ENCODE measurements around the gene ATG16L1. TPM values are rescaled to one million over a fixed set of nuclear protein-coding genes. Genes with fewer than 3 reads are reported as not detected.
A peak's percentile ranks its signal among the peaks of the same experiment; 100 is the strongest.

ATG16L1 gene
- polyA plus RNA-seq, 1 donor (not counting 4 experiments of a cell fraction or from before 2014, with no cell fraction given): 38.5 TPM

GRCh38 chr2:233323851-233324250 lies 72.4 kb downstream of the ATG16L1 start:
- no peak for FAIRE-seq

GRCh38 chr2:233325256-233325655 lies 73.8 kb downstream of the ATG16L1 start:
- Histone ChIP-seq H3K9me3 (ENCODE audit: control insufficient read depth, low read depth, low read length) (no peaks in the 10 kb centered on the region), H3K27me3 (ENCODE audit: control insufficient read depth, extremely low read depth, insufficient read depth, low read length) (peaks cover 8% of the 10 kb centered on the region), H3K9me1 (ENCODE audit: control insufficient read depth, extremely low read depth, insufficient read depth, low read length) (no peaks in the 10 kb centered on the region), H3K4me2 (ENCODE audit: control insufficient read depth, extremely low read depth, insufficient read depth, low read depth, low read length) (no peak overlapping the region), H2AFZ (ENCODE audit: control insufficient read depth, low read length) (no peak overlapping the region), H4K20me1 (ENCODE audit: control insufficient read depth, extremely low read depth, insufficient read depth, low read length) (no peaks in the 10 kb centered on the region), H3K4me1 (ENCODE audit: control insufficient read depth, extremely low read depth, insufficient read depth, low read length) (no peaks in the 10 kb centered on the region), H3K27ac (ENCODE audit: control insufficient read depth, insufficient read depth, low read length) (no peak overlapping the region), H3K9ac (ENCODE audit: control insufficient read depth, extremely low read depth, insufficient read depth, low read length) (no peak overlapping the region), H3K36me3 (ENCODE audit: control insufficient read depth in 2 of 2, extremely low read depth in 1 of 2, insufficient read depth in 2 of 2, low read length in 2 of 2) (no peaks in the 10 kb centered on the region), H3K4me3 (ENCODE audit: control insufficient read depth in 2 of 3, extremely low read depth in 1 of 3, insufficient read depth in 2 of 3, low read depth in 1 of 3, low read length in 3 of 3) (no peak overlapping the region), H3K79me2 (ENCODE audit: control insufficient read depth, insufficient read depth, low read length) (no peaks in the 10 kb centered on the region)
- DNase-seq (ENCODE audit: low read depth, low spot score): no peak
- TF ChIP-seq EZH2 (IDR thresholded peaks at IDR 0.05; ENCODE audit: low read length): no peak
- TF ChIP-seq CTCF (optimal IDR thresholded peaks at IDR 0.05 in 1 of 3, IDR thresholded peaks at IDR 0.05 in 1 of 3, conservative IDR thresholded peaks at IDR 0.05 in 1 of 3; ENCODE audit: extremely low read depth in 1 of 3, insufficient read depth in 2 of 3, low read length in 3 of 3): no peak
- dilution Hi-C loops (cut with MboI; ENCODE audit: extremely low pct_ligation_motif_present, low sequenced_read_pairs): no loop called here
- no peak for FAIRE-seq

More at GRCh38 chr2:233323851-233324250, 72.4 kb downstream of the ATG16L1 start:
- Histone ChIP-seq H3K9ac (ENCODE audit: control insufficient read depth, extremely low read depth, insufficient read depth, low read length) (no peak overlapping the region), H3K4me3 (ENCODE audit: control insufficient read depth in 2 of 3, extremely low read depth in 1 of 3, insufficient read depth in 2 of 3, low read depth in 1 of 3, low read length in 3 of 3) (no peak overlapping the region), H3K9me3 (ENCODE audit: control insufficient read depth, low read depth, low read length) (no peaks in the 10 kb centered on the region), H3K79me2 (ENCODE audit: control insufficient read depth, insufficient read depth, low read length) (no peaks in the 10 kb centered on the region), H3K4me2 (ENCODE audit: control insufficient read depth, extremely low read depth, insufficient read depth, low read depth, low read length) (no peak overlapping the region), H3K36me3 (ENCODE audit: control insufficient read depth in 2 of 2, extremely low read depth in 1 of 2, insufficient read depth in 2 of 2, low read length in 2 of 2) (no peaks in the 10 kb centered on the region), H3K27me3 (ENCODE audit: control insufficient read depth, extremely low read depth, insufficient read depth, low read length) (peaks cover 19% of the 10 kb centered on the region), H3K27ac (ENCODE audit: control insufficient read depth, insufficient read depth, low read length) (no peak overlapping the region), H3K9me1 (ENCODE audit: control insufficient read depth, extremely low read depth, insufficient read depth, low read length) (no peaks in the 10 kb centered on the region), H3K4me1 (ENCODE audit: control insufficient read depth, extremely low read depth, insufficient read depth, low read length) (no peaks in the 10 kb centered on the region), H2AFZ (ENCODE audit: control insufficient read depth, low read length) (no peak overlapping the region), H4K20me1 (ENCODE audit: control insufficient read depth, extremely low read depth, insufficient read depth, low read length) (no peaks in the 10 kb centered on the region)
- TF ChIP-seq CTCF (optimal IDR thresholded peaks at IDR 0.05 in 1 of 3, IDR thresholded peaks at IDR 0.05 in 1 of 3, conservative IDR thresholded peaks at IDR 0.05 in 1 of 3; ENCODE audit: extremely low read depth in 1 of 3, insufficient read depth in 2 of 3, low read length in 3 of 3) (peak in 1 of 3 experiments; percentile 24), EZH2 (IDR thresholded peaks at IDR 0.05; ENCODE audit: low read length) (no peak)
- DNase-seq (ENCODE audit: low read depth, low spot score): no peak
- dilution Hi-C loops (cut with MboI; ENCODE audit: extremely low pct_ligation_motif_present, low sequenced_read_pairs): no loop called here

Data from keratinocyte (primary cell).